ENCODE data around the gene SAFB.
A peak's percentile ranks its signal among the peaks of the same experiment; 100 is the strongest.

SAFB gene

GRCh38 chr19:5622465-5623396, at the start of gene SAFB, which contains the start of gene SAFB2:
TSS of gene SAFB (plus strand) at chr19:5623083. CDS start at chr19:5623206, 123 bp downstream.
TSS of gene SAFB2 (minus strand) at chr19:5622776. CDS start at chr19:5622715, 61 bp downstream.
- peak; percentile 99 for DNase-seq

- no peak for DNase-seq
Measured at GRCh38 chr19:5575590-5575989, 47.3 kb upstream of the SAFB start.

- DNase-seq = peak; percentile 62
Measured at GRCh38 chr19:5578097-5578846, 44.6 kb upstream of the SAFB start.

- no peak for DNase-seq
Measured at GRCh38 chr19:5579286-5579685, 43.6 kb upstream of the SAFB start.

- DNase-seq = no peak
Measured at GRCh38 chr19:5579697-5580096, 43.2 kb upstream of the SAFB start.

- DNase-seq = no peak
Measured at GRCh38 chr19:5580161-5580571, 42.7 kb upstream of the SAFB start.

GRCh38 chr19:5585461-5586299, 37.2 kb upstream of the SAFB start:
- peak; percentile 31 for DNase-seq

- no peak for DNase-seq
Measured at GRCh38 chr19:5586300-5587070, 36.4 kb upstream of the SAFB start.

- no peak for DNase-seq
Measured at GRCh38 chr19:5587071-5587455, 35.8 kb upstream of the SAFB start.

- DNase-seq = no peak
Measured at GRCh38 chr19:5587661-5588060, 35.2 kb upstream of the SAFB start.

GRCh38 chr19:5588441-5588840, 34.4 kb upstream of the SAFB start:
- DNase-seq = no peak

GRCh38 chr19:5588906-5589676, 33.8 kb upstream of the SAFB start:
- no peak for DNase-seq

GRCh38 chr19:5590151-5590864, 32.6 kb upstream of the SAFB start:
- DNase-seq = no peak

- DNase-seq = no peak
Measured at GRCh38 chr19:5590865-5591154, 32.1 kb upstream of the SAFB start.

- DNase-seq = no peak
Measured at GRCh38 chr19:5591476-5591875, 31.4 kb upstream of the SAFB start.

GRCh38 chr19:5592531-5593342, 30.1 kb upstream of the SAFB start:
- DNase-seq = no peak

GRCh38 chr19:5593343-5594255, 29.3 kb upstream of the SAFB start:
- no peak for DNase-seq

GRCh38 chr19:5594521-5594950, 28.3 kb upstream of the SAFB start:
- DNase-seq = no peak

- DNase-seq = no peak
Measured at GRCh38 chr19:5595129-5595528, 27.8 kb upstream of the SAFB start.

All from DMS153 (cell line).